PFSK-1 (cell line): ENCODE measurements around the gene NSMF.

Source experiments
- FOXP2 ChIP-seq: optimal IDR thresholded peaks from 2 replicates; pipeline ENCODE3; 2011; ENCODE audit warnings: borderline replicate concordance, control low read depth, inconsistent platforms; ENCODE audit not compliant: insufficient read depth; ENCODE audit errors: extremely low read length, extremely low read depth
- POLR2AphosphoS5 ChIP-seq: IDR thresholded peaks from 2 replicates; pipeline ENCODE4 v1.6.1; 2012; ENCODE audit warnings: low read depth, mild to moderate bottlenecking, control low read depth, low read length, moderate library complexity
- REST ChIP-seq, 2 experiments: IDR thresholded peaks; 2 replicates each; pipeline versions ENCODE4 v1.6.1 to v1.8.0; 2011 to 2012; ENCODE audit warnings: low read depth in 2 of 2, low read length in 2 of 2, control low read depth in 1 of 2, inconsistent platforms in 1 of 2, mild to moderate bottlenecking in 1 of 2, moderate library complexity in 1 of 2; ENCODE audit not compliant: insufficient read depth in 1 of 2
- SIN3A ChIP-seq: IDR thresholded peaks from 2 replicates; pipeline ENCODE4 v1.6.1; 2012; ENCODE audit warnings: mild to moderate bottlenecking, low read length, moderate library complexity, borderline replicate concordance; ENCODE audit not compliant: insufficient read depth
- TAF1 ChIP-seq: IDR thresholded peaks from 2 replicates; pipeline ENCODE4 v1.6.1; 2012; ENCODE audit warnings: low read length, control low read depth, borderline replicate concordance; ENCODE audit not compliant: insufficient read depth

Gene NSMF

GRCh38 chr9:137404961-137405567 is 54.1 kb downstream of the NSMF start:
- TF ChIP-seq REST (IDR thresholded peaks at IDR 0.05; ENCODE audit: insufficient read depth in 1 of 2, low read depth in 2 of 2, low read length in 2 of 2) (no peak), POLR2AphosphoS5 (no peak), FOXP2 (no peak), SIN3A (no peak), TAF1 (no peak)

GRCh38 chr9:137403269-137403668 is 55.9 kb downstream of the NSMF start:
- TF ChIP-seq SIN3A (no peak), REST (IDR thresholded peaks at IDR 0.05; ENCODE audit: insufficient read depth in 1 of 2, low read depth in 2 of 2, low read length in 2 of 2) (no peak), TAF1 (no peak), POLR2AphosphoS5 (no peak), FOXP2 (no peak)

GRCh38 chr9:137402746-137403145 is 56.4 kb downstream of the NSMF start:
- TF ChIP-seq REST (IDR thresholded peaks at IDR 0.05; ENCODE audit: insufficient read depth in 1 of 2, low read depth in 2 of 2, low read length in 2 of 2): no peak
- no peak for TF ChIP-seq SIN3A
- no peak for TF ChIP-seq TAF1
- TF ChIP-seq FOXP2: no peak
- no peak for TF ChIP-seq POLR2AphosphoS5

GRCh38 chr9:137398561-137399468 is 60.3 kb downstream of the NSMF start:
- no peak for TF ChIP-seq REST (IDR thresholded peaks at IDR 0.05; ENCODE audit: insufficient read depth in 1 of 2, low read depth in 2 of 2, low read length in 2 of 2)
- no peak for TF ChIP-seq TAF1
- no peak for TF ChIP-seq POLR2AphosphoS5
- no peak for TF ChIP-seq FOXP2
- no peak for TF ChIP-seq SIN3A
